ENCODE data around the gene MYL5. TPM values are rescaled to one million over a fixed set of nuclear protein-coding genes. Genes with fewer than 3 reads are reported as not detected.

Gene MYL5
- total and polyA plus RNA-seq, 10 of the 15 experiments (the other 5 are each of a cell fraction or from before 2014, with no cell fraction given), result 1.2 to 13.8 (median 7.1) TPM

DNA sequence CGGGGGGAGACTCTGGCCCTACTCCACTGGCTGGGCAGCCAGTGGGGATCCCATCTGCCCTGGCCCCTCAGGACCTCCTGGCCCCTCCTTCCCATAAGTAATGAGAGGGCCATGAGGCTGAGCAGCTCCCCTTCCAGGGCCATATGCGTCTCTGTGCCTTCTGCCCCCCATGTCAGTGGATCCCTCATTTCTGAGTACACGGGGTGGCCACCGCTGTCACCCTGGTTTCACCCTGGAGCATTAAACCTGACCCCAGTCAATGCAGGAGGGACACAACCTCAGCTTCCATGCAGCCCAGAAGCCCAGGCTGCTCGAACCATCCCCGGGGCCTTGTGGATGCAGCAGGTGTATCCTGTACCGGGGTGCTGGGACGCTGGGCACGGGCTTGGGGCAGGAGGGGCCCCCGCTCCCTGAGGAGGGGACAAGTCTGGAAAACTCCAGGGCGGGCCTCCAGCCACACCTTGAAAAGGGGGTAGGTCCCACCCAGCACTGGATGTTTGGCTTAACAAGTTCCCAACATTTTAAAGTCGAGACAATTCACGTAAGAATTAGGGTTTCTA, 24.5 kb upstream of the MYL5 start:
- ChIA-PET CTCF (interaction anchor here (0.7 kb wide), 1 partner anchor 51 kb away, joined by 3 read pairs; no protein-coding TSS in a partner anchor), RAD21 (ENCODE audit: unreplicated experiment) (no interaction called here), SMC1A (ENCODE audit: uncharacterized antibody, unreplicated experiment) (no interaction called here), POLR2A (no interaction called here)
- BruUV-seq (replicated peaks), result no TSS peak
- intact Hi-C loops (cut with micrococcal nuclease; ENCODE audit: unreplicated experiment), result no loop called here
- H3K79me2 ChIP-seq (ENCODE audit: control insufficient read depth, insufficient read depth, low read length), result no peaks in the 10 kb centered on the region
- H3K4me3 ChIP-seq, result no peak overlapping the region
- H3K4me1 ChIP-seq (ENCODE audit: control insufficient read depth, insufficient read depth, low read length), result no peaks in the 10 kb centered on the region
- FAIRE-seq, result no peak
- in situ Hi-C loops (cut with MboI), result no loop called here
- no peak overlapping the region for H3K4me2 ChIP-seq (ENCODE audit: control insufficient read depth, insufficient read depth)
- TF ChIP-seq MTA3 (IDR thresholded peaks at IDR 0.05; ENCODE audit: borderline replicate concordance, low read length), result no peak
- no peak for TF ChIP-seq MTA2 (IDR thresholded peaks at IDR 0.05; ENCODE audit: low read depth)
- TF ChIP-seq SREBF2 (IDR thresholded peaks at IDR 0.05; ENCODE audit: low read length), result no peak
- no peak for TF ChIP-seq GATAD2B (conservative IDR thresholded peaks at IDR 0.05; ENCODE audit: low read depth)
- TF ChIP-seq IRF4 (IDR thresholded peaks at IDR 0.05; ENCODE audit: low read depth, low read length), result no peak
- TF ChIP-seq, protein P1, sequence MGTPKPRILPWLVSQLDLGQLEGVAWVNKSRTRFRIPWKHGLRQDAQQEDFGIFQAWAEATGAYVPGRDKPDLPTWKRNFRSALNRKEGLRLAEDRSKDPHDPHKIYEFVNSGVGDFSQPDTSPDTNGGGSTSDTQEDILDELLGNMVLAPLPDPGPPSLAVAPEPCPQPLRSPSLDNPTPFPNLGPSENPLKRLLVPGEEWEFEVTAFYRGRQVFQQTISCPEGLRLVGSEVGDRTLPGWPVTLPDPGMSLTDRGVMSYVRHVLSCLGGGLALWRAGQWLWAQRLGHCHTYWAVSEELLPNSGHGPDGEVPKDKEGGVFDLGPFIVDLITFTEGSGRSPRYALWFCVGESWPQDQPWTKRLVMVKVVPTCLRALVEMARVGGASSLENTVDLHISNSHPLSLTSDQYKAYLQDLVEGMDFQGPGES (IDR thresholded peaks at IDR 0.05), result no peak
- TF ChIP-seq NR2C2 (IDR thresholded peaks at IDR 0.05; ENCODE audit: borderline replicate concordance, control insufficient read depth, insufficient read length, low read depth), result no peak
- TF ChIP-seq TAF1 (IDR thresholded peaks at IDR 0.05; ENCODE audit: borderline replicate concordance, low read depth, low read length), result no peak
- no peak for TF ChIP-seq LARP7 (IDR thresholded peaks at IDR 0.05)
- TF ChIP-seq, protein P2, sequence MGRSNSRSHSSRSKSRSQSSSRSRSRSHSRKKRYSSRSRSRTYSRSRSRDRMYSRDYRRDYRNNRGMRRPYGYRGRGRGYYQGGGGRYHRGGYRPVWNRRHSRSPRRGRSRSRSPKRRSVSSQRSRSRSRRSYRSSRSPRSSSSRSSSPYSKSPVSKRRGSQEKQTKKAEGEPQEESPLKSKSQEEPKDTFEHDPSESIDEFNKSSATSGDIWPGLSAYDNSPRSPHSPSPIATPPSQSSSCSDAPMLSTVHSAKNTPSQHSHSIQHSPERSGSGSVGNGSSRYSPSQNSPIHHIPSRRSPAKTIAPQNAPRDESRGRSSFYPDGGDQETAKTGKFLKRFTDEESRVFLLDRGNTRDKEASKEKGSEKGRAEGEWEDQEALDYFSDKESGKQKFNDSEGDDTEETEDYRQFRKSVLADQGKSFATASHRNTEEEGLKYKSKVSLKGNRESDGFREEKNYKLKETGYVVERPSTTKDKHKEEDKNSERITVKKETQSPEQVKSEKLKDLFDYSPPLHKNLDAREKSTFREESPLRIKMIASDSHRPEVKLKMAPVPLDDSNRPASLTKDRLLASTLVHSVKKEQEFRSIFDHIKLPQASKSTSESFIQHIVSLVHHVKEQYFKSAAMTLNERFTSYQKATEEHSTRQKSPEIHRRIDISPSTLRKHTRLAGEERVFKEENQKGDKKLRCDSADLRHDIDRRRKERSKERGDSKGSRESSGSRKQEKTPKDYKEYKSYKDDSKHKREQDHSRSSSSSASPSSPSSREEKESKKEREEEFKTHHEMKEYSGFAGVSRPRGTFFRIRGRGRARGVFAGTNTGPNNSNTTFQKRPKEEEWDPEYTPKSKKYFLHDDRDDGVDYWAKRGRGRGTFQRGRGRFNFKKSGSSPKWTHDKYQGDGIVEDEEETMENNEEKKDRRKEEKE (IDR thresholded peaks at IDR 0.05), result no peak
- TF ChIP-seq, protein P3, sequence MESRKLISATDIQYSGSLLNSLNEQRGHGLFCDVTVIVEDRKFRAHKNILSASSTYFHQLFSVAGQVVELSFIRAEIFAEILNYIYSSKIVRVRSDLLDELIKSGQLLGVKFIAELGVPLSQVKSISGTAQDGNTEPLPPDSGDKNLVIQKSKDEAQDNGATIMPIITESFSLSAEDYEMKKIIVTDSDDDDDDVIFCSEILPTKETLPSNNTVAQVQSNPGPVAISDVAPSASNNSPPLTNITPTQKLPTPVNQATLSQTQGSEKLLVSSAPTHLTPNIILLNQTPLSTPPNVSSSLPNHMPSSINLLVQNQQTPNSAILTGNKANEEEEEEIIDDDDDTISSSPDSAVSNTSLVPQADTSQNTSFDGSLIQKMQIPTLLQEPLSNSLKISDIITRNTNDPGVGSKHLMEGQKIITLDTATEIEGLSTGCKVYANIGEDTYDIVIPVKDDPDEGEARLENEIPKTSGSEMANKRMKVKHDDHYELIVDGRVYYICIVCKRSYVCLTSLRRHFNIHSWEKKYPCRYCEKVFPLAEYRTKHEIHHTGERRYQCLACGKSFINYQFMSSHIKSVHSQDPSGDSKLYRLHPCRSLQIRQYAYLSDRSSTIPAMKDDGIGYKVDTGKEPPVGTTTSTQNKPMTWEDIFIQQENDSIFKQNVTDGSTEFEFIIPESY (IDR thresholded peaks at IDR 0.05), result no peak
- TF ChIP-seq EP300 (IDR thresholded peaks at IDR 0.05; ENCODE audit: borderline replicate concordance in 1 of 2, control insufficient read depth in 1 of 2, low read depth in 2 of 2, low read length in 2 of 2), result no peak
- no peak overlapping the region for H2AFZ ChIP-seq (ENCODE audit: control insufficient read depth, low read depth, low read length)
- no peaks in the 10 kb centered on the region; the same call in 2 of the 3 replicates for H3K9me3 ChIP-seq (replicated peaks; ENCODE audit: control insufficient read depth, insufficient read depth, low read length)
- no peak overlapping the region for H3K27ac ChIP-seq (ENCODE audit: control insufficient read depth, insufficient read depth)
- WGBS (ENCODE audit: insufficient coverage, insufficient replicate concordance, low lambda C conversion rate, missing lambda C conversion rate), result 22% methylated on average over 13 of the region's 13 CpGs
- H4K20me1 ChIP-seq (ENCODE audit: control insufficient read depth, insufficient read depth), result no peaks in the 10 kb centered on the region
- ATAC-seq, result no peak
- no peaks in the 10 kb centered on the region for H3K36me3 ChIP-seq (ENCODE audit: control insufficient read depth in 2 of 2, insufficient read depth in 2 of 2, low read length in 1 of 2)
- no peaks in the 10 kb centered on the region for H3K27me3 ChIP-seq (replicated peaks in 1 of 2; ENCODE audit: control insufficient read depth in 2 of 2, insufficient read depth in 2 of 2, low read length in 1 of 2)
- no peak for DNase-seq (ENCODE audit: low read depth, low spot score)
- H3K9ac ChIP-seq (ENCODE audit: control insufficient read depth, insufficient read depth, low read length), result no peak overlapping the region

Data from GM12878 (cell line).